B cell (primary cell): Measurements from ENCODE around the gene AAK1.

ENCODE experiments used
- EZH2 ChIP-seq: IDR thresholded peaks from 2 replicates; pipeline ENCODE4 v1.6.1; 2012; ENCODE audit warnings: borderline replicate concordance, low read depth, mild to moderate bottlenecking, moderate library complexity, low read length; ENCODE audit not compliant: insufficient read depth, poor library complexity, severe bottlenecking
- TF ChIP-seq, protein P1 (sequence below): fragments of 200-600 bp; IDR thresholded peaks from one replicate; pipeline ENCODE4 v1.8.0; 2022; ENCODE audit warnings: antibody characterized with exemption, mild to moderate bottlenecking

DNA sequence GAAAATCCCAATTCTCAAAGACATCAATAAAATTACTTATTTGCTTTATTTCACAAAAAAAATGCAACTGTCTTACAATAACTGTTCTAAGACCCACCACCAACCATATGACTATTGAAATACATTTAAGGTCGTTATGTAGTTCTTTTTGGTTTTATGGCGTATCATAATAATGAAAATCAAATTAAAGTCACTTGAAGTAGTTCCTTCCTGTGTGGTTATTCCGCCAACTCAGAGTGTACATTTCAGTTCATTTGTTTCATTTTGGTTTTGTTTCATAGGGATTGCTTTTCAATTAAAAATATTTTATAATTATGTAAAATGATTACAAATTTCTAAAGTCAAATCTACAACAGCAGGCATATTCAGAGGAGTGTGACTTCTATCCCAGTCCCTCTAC lies 45.9 kb upstream of the AAK1 start:
- TF ChIP-seq, protein P1, sequence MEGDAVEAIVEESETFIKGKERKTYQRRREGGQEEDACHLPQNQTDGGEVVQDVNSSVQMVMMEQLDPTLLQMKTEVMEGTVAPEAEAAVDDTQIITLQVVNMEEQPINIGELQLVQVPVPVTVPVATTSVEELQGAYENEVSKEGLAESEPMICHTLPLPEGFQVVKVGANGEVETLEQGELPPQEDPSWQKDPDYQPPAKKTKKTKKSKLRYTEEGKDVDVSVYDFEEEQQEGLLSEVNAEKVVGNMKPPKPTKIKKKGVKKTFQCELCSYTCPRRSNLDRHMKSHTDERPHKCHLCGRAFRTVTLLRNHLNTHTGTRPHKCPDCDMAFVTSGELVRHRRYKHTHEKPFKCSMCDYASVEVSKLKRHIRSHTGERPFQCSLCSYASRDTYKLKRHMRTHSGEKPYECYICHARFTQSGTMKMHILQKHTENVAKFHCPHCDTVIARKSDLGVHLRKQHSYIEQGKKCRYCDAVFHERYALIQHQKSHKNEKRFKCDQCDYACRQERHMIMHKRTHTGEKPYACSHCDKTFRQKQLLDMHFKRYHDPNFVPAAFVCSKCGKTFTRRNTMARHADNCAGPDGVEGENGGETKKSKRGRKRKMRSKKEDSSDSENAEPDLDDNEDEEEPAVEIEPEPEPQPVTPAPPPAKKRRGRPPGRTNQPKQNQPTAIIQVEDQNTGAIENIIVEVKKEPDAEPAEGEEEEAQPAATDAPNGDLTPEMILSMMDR = no peak
- no peak for TF ChIP-seq EZH2
